WTC11 (cell line): ENCODE measurements around the gene MBOAT2.

Experiments
- ATF3 ChIP-seq: sonication (generic); formaldehyde crosslinking; conservative IDR thresholded peaks from 2 replicates; pipeline ENCODE4 v1.8.1; 2022; ENCODE audit warnings: mild to moderate bottlenecking, missing genetic modification reagents
- CTCF ChIP-seq: fragments of 200-600 bp; IDR thresholded peaks from 2 replicates; pipeline ENCODE4 v1.8.0; 2022; ENCODE audit warnings: antibody characterized with exemption
- NR2C2 ChIP-seq: sonication (generic); formaldehyde crosslinking; IDR thresholded peaks from 2 replicates; pipeline ENCODE4 v1.8.0; 2022; ENCODE audit warnings: mild to moderate bottlenecking, missing genetic modification reagents
- NR3C1 ChIP-seq: sonication (generic); formaldehyde crosslinking; conservative IDR thresholded peaks from 2 replicates; pipeline ENCODE4 v1.8.1; 2023; ENCODE audit warnings: low read depth, mild to moderate bottlenecking, missing genetic modification reagents
- SOX15 ChIP-seq: fragments of 250-450 bp; sonication (Bioruptor Pico); IDR thresholded peaks from 2 replicates; pipeline ENCODE4 v1.9.0; 2021; ENCODE audit warnings: mild to moderate bottlenecking
- ZNF425 ChIP-seq: fragments of 250-450 bp; sonication (Bioruptor Pico); conservative IDR thresholded peaks from 2 replicates; pipeline ENCODE4 v1.9.0; 2021; ENCODE audit warnings: mild to moderate bottlenecking

- TF ChIP-seq NR3C1 (no peak), ZNF425 (CRISPR knock-in tag) (no peak), NR2C2 (CRISPR knock-in tag) (no peak), CTCF (no peak), SOX15 (no peak), ATF3 (no peak)
Observed at GRCh38 chr2:8803658-8804379, 199.7 kb downstream of the MBOAT2 start.
